NB4 (cell line): ENCODE data around the gene DPP9.

Source experiments
- CTCF ChIP-seq: IDR thresholded peaks from one replicate; pipeline ENCODE4 v1.5.1; 2012; ENCODE audit warnings: low read depth, low read length
- MAX ChIP-seq: IDR thresholded peaks from 2 replicates; pipeline ENCODE4 v1.6.1; 2011; ENCODE audit warnings: low read depth, low read length
- MYC ChIP-seq: IDR thresholded peaks from 2 replicates; pipeline ENCODE4 v1.6.1; 2011; ENCODE audit warnings: low read depth, low read length

DNA sequence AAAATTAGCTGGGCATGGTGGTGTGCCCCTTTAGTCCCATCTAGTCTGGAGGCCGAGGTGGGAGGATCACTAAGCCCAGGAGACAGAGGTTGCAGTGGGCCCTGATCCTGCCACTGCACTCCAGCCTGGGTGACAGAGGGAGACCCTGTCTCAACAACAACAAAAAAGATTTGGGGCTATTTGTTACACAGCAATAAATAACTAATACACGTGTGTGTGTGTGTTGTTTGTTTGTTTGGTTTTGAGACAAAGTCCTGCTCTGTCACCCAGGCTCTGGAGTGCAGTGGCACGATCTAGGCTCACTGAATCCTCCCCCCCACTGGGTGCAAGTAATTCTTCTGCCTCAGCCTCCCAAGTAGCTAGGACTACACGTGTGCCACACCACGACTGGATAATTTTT, 35.0 kb upstream of the DPP9 start:
- TF ChIP-seq CTCF (no peak), MAX (no peak), MYC (no peak)
